Measurements from ENCODE around the gene ETF1. TPM values are rescaled to one million over a fixed set of nuclear protein-coding genes. Genes with fewer than 3 reads are reported as not detected.

The ETF1 gene
- total and polyA plus RNA-seq, 2 donors (not counting 1 experiment from before 2014, with no cell fraction given), result 10.2 to 50.5 TPM

Small RNAs within 50 kb of the gene (small RNA-seq; reads per million reads assigned to genes)
- 3.0 reads per million, percentile 45 among the genes with 10 or more reads in this experiment for gene RF00154 (ENCODE audit: insufficient read length, low read depth, low replicate concordance)
- gene SNORD63 (ENCODE audit: insufficient read length, low read depth, low replicate concordance), result 2,999 reads per million, percentile 99 among the genes with 10 or more reads in this experiment

Other genes starting within 250 kb of the ETF1 start
- gene CDC25C, start 211.4 kb downstream of the ETF1 start, total RNA-seq, result not detected in 2 replicates
- 0.03 TPM in 1 of 2 replicates, not detected in the other for gene CDC25C, start 211.4 kb downstream of the ETF1 start, polyA plus RNA-seq
- 29.3 and 29.8 TPM in 2 replicates for gene FAM53C, start 205.0 kb downstream of the ETF1 start, total RNA-seq
- gene FAM53C, start 205.0 kb downstream of the ETF1 start, polyA plus RNA-seq, result 44.9 and 62.9 TPM in 2 replicates
- 99.9 and 110 TPM in 2 replicates for gene KDM3B, start 190.6 kb downstream of the ETF1 start, total RNA-seq
- gene KDM3B, start 190.6 kb downstream of the ETF1 start, polyA plus RNA-seq, result 41.8 and 59.8 TPM in 2 replicates
- gene REEP2, start 104.2 kb downstream of the ETF1 start, total RNA-seq, result 0.20 and 0.44 TPM in 2 replicates
- gene REEP2, start 104.2 kb downstream of the ETF1 start, polyA plus RNA-seq, result not detected in 2 replicates
- gene EGR1, start 77.8 kb downstream of the ETF1 start, total RNA-seq, result 12.9 and 13.7 TPM in 2 replicates
- gene EGR1, start 77.8 kb downstream of the ETF1 start, polyA plus RNA-seq, result 80.6 and 212 TPM in 2 replicates
- 139 and 142 TPM in 2 replicates for gene HSPA9, start 32.2 kb upstream of the ETF1 start, total RNA-seq
- gene HSPA9, start 32.2 kb upstream of the ETF1 start, polyA plus RNA-seq, result 66.5 and 175 TPM in 2 replicates
- 75.9 and 96.0 TPM in 2 replicates for gene CTNNA1, start 210.2 kb upstream of the ETF1 start, total RNA-seq
- gene CTNNA1, start 210.2 kb upstream of the ETF1 start, polyA plus RNA-seq, result 15.9 and 22.7 TPM in 2 replicates

Data from B cell (primary cell).